Eye (tissue), 1 donor: ENCODE measurements around the gene MYCN.

Experiments used
- DNase-seq: peaks from one replicate; pipeline ENCODE4 v3.0.0-alpha.2; 2015

The MYCN gene

GRCh38 chr2:15932394-15933183, 7.8 kb upstream of the MYCN start:
- no peak for DNase-seq

GRCh38 chr2:15933184-15933845, 7.0 kb upstream of the MYCN start:
- no peak for DNase-seq

- no peak for DNase-seq
Measured at GRCh38 chr2:15934291-15934945, 5.9 kb upstream of the MYCN start.

- no peak for DNase-seq
Measured at GRCh38 chr2:15935189-15935588, 5.2 kb upstream of the MYCN start.

GRCh38 chr2:15935675-15936074, 4.7 kb upstream of the MYCN start:
- DNase-seq: no peak

- DNase-seq: no peak
Measured at GRCh38 chr2:15936277-15937104, 3.9 kb upstream of the MYCN start.

GRCh38 chr2:15937105-15937881, 3.1 kb upstream of the MYCN start:
- DNase-seq: no peak

- DNase-seq: no peak
Measured at GRCh38 chr2:15937882-15938802, 2.2 kb upstream of the MYCN start.

- no peak for DNase-seq
Measured at GRCh38 chr2:15938803-15939555, 1.4 kb upstream of the MYCN start.

- no peak for DNase-seq
Measured at GRCh38 chr2:15939556-15939853, 845 bp upstream of the MYCN start.

- DNase-seq: no peak
Measured at GRCh38 chr2:15940661-15941480, 521 bp downstream of the MYCN start.

GRCh38 chr2:15941481-15941850, 1.1 kb downstream of the MYCN start:
- DNase-seq: peak; percentile 90

GRCh38 chr2:15941871-15942710, 1.7 kb downstream of the MYCN start:
- no peak for DNase-seq

GRCh38 chr2:15942711-15943345, 2.5 kb downstream of the MYCN start:
- DNase-seq: no peak

- peak; percentile 93 for DNase-seq
Measured at GRCh38 chr2:15943378-15944280, 3.3 kb downstream of the MYCN start.

- peak; percentile 37 for DNase-seq
Measured at GRCh38 chr2:15944325-15945017, 4.1 kb downstream of the MYCN start.
